AG04449 (cell line): Measurements from ENCODE around the gene EMP1.

Experiments used
- CTCF ChIA-PET: fragments of 350-600 bp; formaldehyde crosslinking; extraction: SDS; loops from one replicate; lab custom pipeline; 2021; ENCODE audit warnings: antibody characterized with exemption; lab: Yijun Ruan, JAX
- POLR2A ChIA-PET: fragments of 400-600, 350-600 bp; formaldehyde crosslinking; extraction: SDS; loops from one replicate; lab custom pipeline; 2020; ENCODE audit warnings: antibody characterized with exemption, inconsistent platforms; lab: Yijun Ruan, JAX
- DNase-seq: peaks from one replicate; pipeline ENCODE4 v3.0.0-alpha.2; 2010; ENCODE audit warnings: low read depth, low spot score
- H3K4me3 ChIP-seq: 2 replicates; pipeline ENCODE4 v1.5.1; 2011; ENCODE audit warnings: low read depth, mild to moderate bottlenecking, control low read depth, low read length
- TF ChIP-seq, protein P1 (sequence below): IDR thresholded peaks from one replicate; pipeline ENCODE4 v1.5.1; 2011; ENCODE audit warnings: mild to moderate bottlenecking, moderate library complexity, low read length, control low read depth, inconsistent platforms; ENCODE audit not compliant: insufficient read depth; ENCODE audit errors: missing control alignments

EMP1 gene

DNA sequence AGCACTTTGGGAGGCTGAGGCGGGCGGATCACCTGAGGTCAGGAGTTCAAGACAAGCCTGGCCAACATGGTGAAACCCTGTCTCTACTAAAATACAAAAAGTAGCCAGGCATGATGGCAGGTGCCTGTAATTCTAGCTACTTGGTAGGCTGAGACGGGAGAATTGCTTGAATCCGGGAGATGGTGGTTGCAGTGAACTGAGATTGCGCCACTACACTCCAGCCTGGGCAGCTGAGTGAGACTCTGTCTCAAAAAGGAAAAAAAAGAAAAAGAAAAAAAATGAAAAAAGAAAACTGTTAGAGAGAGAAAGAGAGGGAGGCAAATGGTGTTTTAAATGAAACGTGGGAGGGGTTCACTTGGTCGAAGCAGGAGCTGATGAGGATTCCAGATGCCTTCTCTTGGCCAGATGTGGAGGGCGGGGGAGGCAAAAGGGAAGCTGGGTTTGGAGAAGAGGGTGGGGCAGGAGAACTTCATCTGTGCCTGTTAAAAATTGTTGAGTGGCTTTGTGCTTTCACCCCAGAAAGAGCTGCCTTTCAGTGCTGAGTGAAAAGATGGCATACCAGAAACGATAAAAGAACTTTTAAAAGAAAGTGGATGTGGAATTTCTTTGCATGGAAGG is 1.1 kb downstream of the EMP1 start:
- CTCF ChIA-PET: interaction anchor here (0.6 to 5.6 kb wide), 3 partner anchors 10 to 284 kb away, joined by 3 to 56 read pairs (median 4); no protein-coding TSS in a partner anchor
- TF ChIP-seq, protein P1, sequence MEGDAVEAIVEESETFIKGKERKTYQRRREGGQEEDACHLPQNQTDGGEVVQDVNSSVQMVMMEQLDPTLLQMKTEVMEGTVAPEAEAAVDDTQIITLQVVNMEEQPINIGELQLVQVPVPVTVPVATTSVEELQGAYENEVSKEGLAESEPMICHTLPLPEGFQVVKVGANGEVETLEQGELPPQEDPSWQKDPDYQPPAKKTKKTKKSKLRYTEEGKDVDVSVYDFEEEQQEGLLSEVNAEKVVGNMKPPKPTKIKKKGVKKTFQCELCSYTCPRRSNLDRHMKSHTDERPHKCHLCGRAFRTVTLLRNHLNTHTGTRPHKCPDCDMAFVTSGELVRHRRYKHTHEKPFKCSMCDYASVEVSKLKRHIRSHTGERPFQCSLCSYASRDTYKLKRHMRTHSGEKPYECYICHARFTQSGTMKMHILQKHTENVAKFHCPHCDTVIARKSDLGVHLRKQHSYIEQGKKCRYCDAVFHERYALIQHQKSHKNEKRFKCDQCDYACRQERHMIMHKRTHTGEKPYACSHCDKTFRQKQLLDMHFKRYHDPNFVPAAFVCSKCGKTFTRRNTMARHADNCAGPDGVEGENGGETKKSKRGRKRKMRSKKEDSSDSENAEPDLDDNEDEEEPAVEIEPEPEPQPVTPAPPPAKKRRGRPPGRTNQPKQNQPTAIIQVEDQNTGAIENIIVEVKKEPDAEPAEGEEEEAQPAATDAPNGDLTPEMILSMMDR: no peak
- POLR2A ChIA-PET: interaction anchor here (1.0 to 1.9 kb wide), 4 partner anchors 14 to 99 kb away, joined by 3 to 9 read pairs (median 5); no protein-coding TSS in a partner anchor
- no peak for DNase-seq
- H3K4me3 ChIP-seq: peak overlapping the region; percentile 89

DNA sequence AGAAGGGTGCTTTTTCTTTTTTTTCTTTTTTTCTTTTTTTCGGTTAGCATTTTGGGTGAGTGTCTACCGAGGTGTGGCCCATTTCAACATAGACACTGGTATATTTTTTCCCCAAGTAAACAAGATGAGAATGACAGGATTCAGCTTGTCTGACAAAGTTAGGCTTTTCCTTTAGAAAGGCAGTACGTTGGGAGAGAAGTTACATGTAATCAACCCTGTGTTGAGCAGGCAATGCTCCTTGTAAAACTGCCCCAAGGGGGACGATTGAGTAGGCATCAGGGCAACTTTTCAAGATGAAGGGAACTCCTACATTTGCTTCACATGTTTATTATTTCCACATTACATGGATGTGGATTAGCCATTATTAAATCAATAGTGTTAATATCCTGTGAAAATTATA is 1.7 kb downstream of the EMP1 start:
- CTCF ChIA-PET: interaction anchor here (0.9 to 5.6 kb wide), 3 partner anchors 11 to 38 kb away, joined by 3 to 56 read pairs (median 4); no protein-coding TSS in a partner anchor

DNA sequence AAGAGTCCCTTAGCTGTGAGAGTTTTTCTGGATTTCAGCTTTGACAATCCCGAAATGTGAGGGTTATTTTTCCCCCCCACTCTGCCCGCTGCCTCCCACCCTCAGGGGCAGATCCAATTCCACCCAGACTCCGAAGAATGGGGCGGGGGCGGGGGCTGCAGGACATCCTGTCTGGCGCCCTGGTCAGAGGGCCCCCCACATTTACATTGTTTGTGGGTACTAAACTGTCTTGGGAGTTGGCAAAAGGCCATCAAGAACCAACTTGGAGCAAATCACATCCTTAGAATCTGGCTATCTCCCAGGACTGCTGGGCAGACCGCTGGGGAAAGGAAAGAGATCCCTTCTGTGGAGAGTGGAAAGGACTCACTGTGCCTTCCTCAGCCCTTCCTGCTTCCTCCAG is 2.4 kb downstream of the EMP1 start:
- TF ChIP-seq, protein P1: no peak
- POLR2A ChIA-PET: interaction anchor here (1.4 to 1.9 kb wide), 2 partner anchors 13 to 98 kb away, joined by 3 to 9 read pairs; no protein-coding TSS in a partner anchor
- peak overlapping the region; percentile 89 for H3K4me3 ChIP-seq
- CTCF ChIA-PET: interaction anchor here (0.9 to 5.6 kb wide), 4 partner anchors 11 to 100 kb away, joined by 3 to 56 read pairs (median 5); no protein-coding TSS in a partner anchor
- no peak for DNase-seq

More for the DNA sequence above, 1.7 kb downstream of the EMP1 start:
- peak overlapping the region; percentile 89 for H3K4me3 ChIP-seq
- TF ChIP-seq, protein P1: no peak
- POLR2A ChIA-PET: interaction anchor here (1.0 to 1.9 kb wide), 4 partner anchors 14 to 99 kb away, joined by 3 to 9 read pairs (median 5); no protein-coding TSS in a partner anchor
- no peak for DNase-seq

DNA sequence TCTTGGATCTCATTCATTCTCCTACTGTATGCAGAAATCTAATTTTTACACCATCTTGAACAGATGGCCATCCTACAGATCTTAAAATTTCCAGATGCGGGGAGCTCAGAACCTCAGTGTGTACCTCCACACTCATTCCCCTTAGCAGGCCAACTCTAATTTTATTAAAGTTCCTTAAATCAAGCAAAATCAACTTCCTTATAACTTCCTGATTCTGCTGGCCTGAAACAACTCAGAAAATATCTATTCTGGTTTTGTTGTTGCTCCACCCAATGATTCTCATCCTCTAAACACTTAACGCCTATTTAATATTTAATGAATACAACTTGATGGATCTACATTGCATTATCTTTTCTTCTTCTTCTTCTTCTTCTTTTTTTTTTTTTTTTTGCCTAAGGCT is 3.1 kb downstream of the EMP1 start:
- H3K4me3 ChIP-seq: peak overlapping the region; percentile 89
- ChIA-PET POLR2A (interaction anchor here (1.0 kb wide), 1 partner anchor 101 kb away, joined by 4 read pairs; no protein-coding TSS in a partner anchor), CTCF (interaction anchor here (1.6 to 5.6 kb wide), 3 partner anchors 11 to 101 kb away, joined by 5 to 56 read pairs (median 6); no protein-coding TSS in a partner anchor)
- no peak for DNase-seq
- TF ChIP-seq, protein P1: no peak

DNA sequence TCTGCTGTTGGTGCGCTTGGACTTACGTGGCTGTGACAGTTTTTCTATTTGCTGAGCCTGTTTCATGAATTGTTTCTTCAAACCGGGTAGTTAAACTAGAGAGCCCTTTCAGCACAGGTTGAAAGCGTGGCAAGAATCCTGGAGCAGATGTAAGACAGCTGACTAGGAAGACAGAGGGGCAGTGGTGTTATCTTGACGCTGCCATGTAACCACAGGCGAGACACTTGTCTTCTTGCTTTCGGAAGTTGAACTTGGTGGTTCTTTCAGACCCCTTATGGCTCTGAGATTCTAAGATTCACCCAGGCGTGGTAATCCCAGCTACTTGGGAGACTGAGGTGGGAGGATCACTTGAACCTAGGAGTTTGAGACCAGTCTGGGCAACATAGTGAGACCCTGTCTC is 4.3 kb downstream of the EMP1 start:
- no peak overlapping the region for H3K4me3 ChIP-seq
- ChIA-PET POLR2A (interaction anchor here (1.0 kb wide), 1 partner anchor 103 kb away, joined by 4 read pairs; no protein-coding TSS in a partner anchor), CTCF (interaction anchor here (1.6 to 5.6 kb wide), 3 partner anchors 10 to 102 kb away, joined by 5 to 56 read pairs (median 6); no protein-coding TSS in a partner anchor)
- TF ChIP-seq, protein P1: no peak
- DNase-seq: no peak
